ENCODE results near the gene BCR.
A peak's percentile ranks its signal among the peaks of the same experiment; 100 is the strongest.
"Not testable (repeated sequence)": the region's sequence is repeated elsewhere in the genome, so short reads cannot be mapped to it uniquely, and the experiment has no call there.

BCR gene

DNA sequence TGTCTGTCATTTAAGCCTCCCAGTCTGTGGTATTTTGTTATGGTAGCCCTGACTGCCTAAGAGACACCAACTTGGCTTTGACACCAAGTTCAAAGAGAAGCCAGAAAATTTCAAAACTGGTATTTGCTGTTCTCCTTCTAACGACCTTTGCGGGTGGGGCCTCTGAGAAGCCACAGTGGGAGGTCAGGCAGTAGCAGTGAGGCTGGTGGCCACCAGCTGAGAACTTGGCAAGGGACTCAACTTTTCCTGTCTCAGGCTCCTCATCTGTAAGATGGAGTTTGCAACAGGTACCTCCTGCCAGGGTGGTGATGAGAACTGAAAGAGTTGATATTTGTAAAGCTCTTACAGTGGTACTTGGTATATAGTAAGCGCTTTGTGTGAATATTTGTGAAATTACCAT lies 183.4 kb downstream of the BCR start:
- TF ChIP-seq CTCF (IDR thresholded peaks at IDR 0.05; ENCODE audit: control insufficient read depth, extremely low read depth, insufficient read depth), result no peak
- DNase-seq (ENCODE audit: low read depth), result no peak
- H3K4me3 ChIP-seq (ENCODE audit: low read depth, low read length), result no peak overlapping the region

GRCh38 chr22:23364389-23364788 lies 184.1 kb downstream of the BCR start:
- TF ChIP-seq CTCF (IDR thresholded peaks at IDR 0.05; ENCODE audit: control insufficient read depth, extremely low read depth, insufficient read depth), result no peak
- H3K4me3 ChIP-seq (ENCODE audit: low read depth, low read length), result no peak overlapping the region
- no peak for DNase-seq (ENCODE audit: low read depth)

DNA sequence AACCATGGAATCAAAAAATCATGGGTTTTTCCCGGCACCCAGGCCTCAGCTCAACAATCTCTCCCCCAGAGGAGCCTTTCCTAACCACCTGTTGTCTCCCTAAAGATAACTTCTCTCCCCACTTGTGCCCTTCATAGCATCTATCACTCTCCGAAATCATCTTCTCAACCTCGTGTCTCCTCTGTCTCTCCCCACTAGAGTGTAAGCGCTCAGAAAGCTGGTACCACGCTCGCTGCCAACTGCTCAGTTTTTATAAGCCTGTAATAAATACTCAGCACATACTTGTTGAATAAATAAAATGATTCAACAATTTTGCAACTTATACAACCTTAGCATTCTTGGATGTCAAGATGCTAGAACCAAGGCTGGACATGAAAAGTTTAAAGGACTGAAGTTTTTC lies 185.2 kb downstream of the BCR start:
- no peak for TF ChIP-seq CTCF (IDR thresholded peaks at IDR 0.05; ENCODE audit: control insufficient read depth, extremely low read depth, insufficient read depth)
- DNase-seq (ENCODE audit: low read depth), result peak; percentile 75

DNA sequence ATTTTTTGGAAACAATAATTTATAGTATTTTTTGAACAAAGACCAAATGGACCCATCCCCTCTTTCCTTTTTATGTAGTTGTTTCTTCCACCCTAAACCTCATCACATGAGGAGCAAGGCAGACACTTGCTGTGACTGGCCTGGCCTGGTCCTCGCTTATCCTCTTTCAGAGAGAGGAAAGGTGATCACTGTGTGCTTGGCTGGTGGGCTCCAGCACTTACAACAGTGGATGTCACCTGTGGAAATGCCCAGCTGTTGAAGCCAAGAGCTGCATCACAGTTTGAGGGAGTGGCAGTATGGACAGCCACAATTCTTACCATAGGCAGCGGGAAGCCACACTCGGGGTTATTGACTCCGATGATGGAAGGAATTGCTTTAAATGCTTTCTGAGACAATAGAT lies 185.7 kb downstream of the BCR start:
- TF ChIP-seq CTCF (IDR thresholded peaks at IDR 0.05; ENCODE audit: control insufficient read depth, extremely low read depth, insufficient read depth), result no peak

More for the DNA sequence above, 185.2 kb downstream of the BCR start:
- no peak overlapping the region for H3K4me3 ChIP-seq (ENCODE audit: low read depth, low read length)

DNA sequence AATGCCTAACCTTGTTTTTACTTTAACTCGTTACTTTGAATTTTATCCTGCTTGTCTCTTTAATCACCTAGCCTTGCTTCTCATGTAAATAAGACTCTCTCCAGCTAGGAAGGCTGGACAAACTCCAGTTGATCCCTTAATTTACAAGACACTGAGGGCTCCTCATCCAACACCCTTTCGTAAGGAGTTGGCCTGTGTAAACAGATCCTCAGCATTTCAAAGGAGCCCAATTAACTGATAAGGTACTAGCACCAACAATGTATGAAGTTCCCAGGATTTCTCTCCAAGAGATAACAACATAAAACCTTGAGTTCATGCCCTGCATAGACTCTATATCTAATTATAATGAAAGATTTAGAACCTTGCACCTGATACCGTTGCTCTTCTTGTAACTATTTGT lies 186.9 kb downstream of the BCR start:
- DNase-seq (ENCODE audit: low read depth), result peak; percentile 66
- H3K4me3 ChIP-seq (ENCODE audit: low read depth, low read length), result not testable (repeated sequence)

More for the DNA sequence above, 185.7 kb downstream of the BCR start:
- DNase-seq (ENCODE audit: low read depth), result no peak
- H3K4me3 ChIP-seq (ENCODE audit: low read depth, low read length), result no peak overlapping the region

All from LNCaP clone FGC (cell line).